HepG2 (cell line): ENCODE data around the gene CA10. TPM values are rescaled to one million over a fixed set of nuclear protein-coding genes. Genes with fewer than 3 reads are reported as not detected.

Experiments used
- ATAC-seq: fragments of 200-7000 bp; cut with Tn5 transposase; 3 replicates; pipeline ENCODE4 v1.9.1; 2020; ENCODE audit warnings: mild to moderate bottlenecking, moderate library complexity
- BruUV-seq: library from RNA; stranded (reverse); fragments of 400-500 nt; replicated peaks from 2 replicates; lab custom pipeline; 2021; lab: Mats Ljungman, UMichigan
- CTCF ChIA-PET: fragments of 300-600 bp; formaldehyde crosslinking; extraction: SDS; loops from one replicate; lab custom pipeline; 2021; ENCODE audit warnings: low total read pairs, inconsistent platforms, low intra/inter-chr PET ratio; lab: Yijun Ruan, JAX
- POLR2A ChIA-PET: fragments of 350-600 bp; sonication (Branson Sonifier 250); formaldehyde crosslinking; loops from one replicate; lab custom pipeline; 2020; ENCODE audit warnings: antibody characterized with exemption, inconsistent platforms; lab: Yijun Ruan, JAX
- DNase-seq: peaks from one replicate; pipeline ENCODE4 v3.0.0-alpha.2; 2015; ENCODE audit warnings: low spot score
- FAIRE-seq: peaks from 3 replicates; lab custom pipeline; 2011; peaks lifted over from hg19 to GRCh38; lab: Jason Lieb, UNC
- H2AFZ ChIP-seq: one replicate; pipeline ENCODE4 v1.6.1; 2011; ENCODE audit warnings: low read length, inconsistent platforms
- H3K27ac ChIP-seq: fragments of 300-600 bp; 3 replicates; pipeline ENCODE4 v1.8.0; 2011; ENCODE audit warnings: mixed run types, mild to moderate bottlenecking, mixed read lengths, low read length, inconsistent platforms; ENCODE audit not compliant: insufficient read depth; ENCODE audit errors: extremely low read length
- H3K27me3 ChIP-seq, 2 experiments: fragments of 200-600 bp in 1 of 2; 2 replicates in 1 of 2; 3 replicates in 1 of 2; pipeline versions ENCODE4 v1.6.0 to v1.8.0; 2011; ENCODE audit warnings: low read length in 2 of 2, mild to moderate bottlenecking in 2 of 2, moderate library complexity in 2 of 2, inconsistent platforms in 1 of 2; ENCODE audit not compliant: insufficient read depth in 2 of 2, control insufficient read depth in 1 of 2
- H3K36me3 ChIP-seq, 2 experiments: fragments of 200-600 bp in 1 of 2; replicated peaks in 1 of 2; 2 replicates in 1 of 2; 3 replicates in 1 of 2; pipeline versions ENCODE4 v1.5.1 to v1.8.0; 2011; ENCODE audit warnings: low read length in 2 of 2, inconsistent platforms in 1 of 2; ENCODE audit not compliant: insufficient read depth in 2 of 2, control insufficient read depth in 1 of 2
- H3K4me1 ChIP-seq: 2 replicates; pipeline ENCODE4 v1.5.1; 2012; ENCODE audit warnings: low read length, inconsistent platforms; ENCODE audit not compliant: insufficient read depth
- H3K4me2 ChIP-seq: 2 replicates; pipeline ENCODE4 v1.6.0; 2011; ENCODE audit warnings: low read depth, low read length, inconsistent platforms
- H3K4me3 ChIP-seq, 3 experiments: fragments of 200-600 bp in 1 of 3; sonication (generic), shearing (Covaris generic) in 1 of 3; replicated peaks in 1 of 3; 2 replicates each; pipeline ENCODE4 v1.5.1; 2011 to 2016; ENCODE audit warnings: low read length in 3 of 3, inconsistent platforms in 2 of 3, low read depth in 2 of 3, mild to moderate bottlenecking in 2 of 3, control low read depth in 1 of 3, mixed read lengths in 1 of 3; ENCODE audit not compliant: insufficient read depth in 1 of 3
- H3K79me2 ChIP-seq: one replicate; pipeline ENCODE4 v1.6.1; 2011; ENCODE audit warnings: low read length, inconsistent platforms; ENCODE audit not compliant: insufficient read depth
- H3K9ac ChIP-seq: 2 replicates; pipeline ENCODE4 v1.6.0; 2011; ENCODE audit warnings: mild to moderate bottlenecking, low read depth, low read length, inconsistent platforms; ENCODE audit not compliant: insufficient read depth
- H3K9me3 ChIP-seq: 2 replicates; pipeline ENCODE4 v1.5.1; 2012; ENCODE audit warnings: mild to moderate bottlenecking, low read length
- H4K20me1 ChIP-seq: 2 replicates; pipeline ENCODE4 v1.6.0; 2011; ENCODE audit warnings: inconsistent platforms, mild to moderate bottlenecking, low read length, moderate library complexity; ENCODE audit not compliant: insufficient read depth
- CBFB ChIP-seq: sonication (generic); formaldehyde crosslinking; IDR thresholded peaks from 2 replicates; pipeline ENCODE4 v1.4.0; 2020; ENCODE audit warnings: missing genetic modification reagents
- MLLT10 ChIP-seq: sonication (generic); formaldehyde crosslinking; IDR thresholded peaks from 2 replicates; pipeline ENCODE4 v1.4.0; 2020; ENCODE audit warnings: missing genetic modification reagents
- NFAT5 ChIP-seq: sonication (generic); formaldehyde crosslinking; IDR thresholded peaks from 2 replicates; pipeline ENCODE4 v1.4.0; 2020; ENCODE audit warnings: missing genetic modification reagents
- ONECUT2 ChIP-seq: sonication (generic); formaldehyde crosslinking; IDR thresholded peaks from 2 replicates; pipeline ENCODE4 v1.4.0; 2020; ENCODE audit warnings: missing genetic modification reagents
- SIN3A ChIP-seq: IDR thresholded peaks from 2 replicates; pipeline ENCODE4 v1.6.1; 2011; ENCODE audit warnings: low read depth, mild to moderate bottlenecking, control low read depth, low read length, borderline replicate concordance
- U2AF2 ChIP-seq: fragments of 200-400 bp; formaldehyde crosslinking; IDR thresholded peaks from 2 replicates; pipeline ENCODE4 v1.6.1; 2017; ENCODE audit warnings: low read depth, mild to moderate bottlenecking, low read length
- ZNF550 ChIP-seq: sonication (generic); formaldehyde crosslinking; IDR thresholded peaks from 2 replicates; pipeline ENCODE4 v1.4.0; 2020; ENCODE audit warnings: mild to moderate bottlenecking, missing genetic modification reagents, borderline replicate concordance
- ZNF724P ChIP-seq: sonication (generic); formaldehyde crosslinking; IDR thresholded peaks from 2 replicates; pipeline ENCODE4 v1.8.0; 2022; ENCODE audit warnings: missing genetic modification reagents, borderline replicate concordance
- WGBS: methylation state at CpG from one replicate; pipeline ENCODE4 v1.1.6; 2017; ENCODE audit warnings: low lambda C conversion rate; 5-methylcytosine and 5-hydroxymethylcytosine counted together
- in situ Hi-C: cut with HindIII; loops from 2 replicates; pipeline ENCODE4 v1.10.0; 2017; ENCODE audit warnings: low pct_unique_long_range_greater_than_20kb; ENCODE audit not compliant: extremely low pct_ligation_motif_present
- intact Hi-C: fragments of 100-400 bp; cut with micrococcal nuclease; formaldehyde crosslinking; loops from one replicate; pipeline ENCODE4 v1.10.0; 2022; ENCODE audit not compliant: unreplicated experiment
- polyA plus RNA-seq, 8 experiments: library from polyadenylated mRNA; depleted of rRNA in 3 of 8; stranded (reverse) in 7 of 8; unstranded in 1 of 8; fragments of >200 nt; fragmentation: Illumina TruSeq in 4 of 8; extraction: Trizol in 4 of 8; gene quantifications; 2 replicates each; pipeline versions ENCODE4 v1.2.1 to v1.2.3, GENCODE V29; 2011 to 2016; ENCODE audit warnings: low read depth in 4 of 8, missing spikeins in 1 of 8, mixed read lengths in 1 of 8; ENCODE audit not compliant: insufficient read depth in 1 of 8
- total RNA-seq, 5 experiments: library from RNA; depleted of rRNA; stranded (reverse); fragments of >200 nt; fragmentation: Illumina TruSeq; extraction: Trizol; gene quantifications; 2 replicates each; pipeline ENCODE4 v1.2.3, GENCODE V29; 2016; ENCODE audit warnings: low read depth in 1 of 5

Gene CA10
- total and polyA plus RNA-seq, 2 of the 13 experiments (the other 11 are each of a cell fraction or from before 2014, with no cell fraction given), result not detected

DNA sequence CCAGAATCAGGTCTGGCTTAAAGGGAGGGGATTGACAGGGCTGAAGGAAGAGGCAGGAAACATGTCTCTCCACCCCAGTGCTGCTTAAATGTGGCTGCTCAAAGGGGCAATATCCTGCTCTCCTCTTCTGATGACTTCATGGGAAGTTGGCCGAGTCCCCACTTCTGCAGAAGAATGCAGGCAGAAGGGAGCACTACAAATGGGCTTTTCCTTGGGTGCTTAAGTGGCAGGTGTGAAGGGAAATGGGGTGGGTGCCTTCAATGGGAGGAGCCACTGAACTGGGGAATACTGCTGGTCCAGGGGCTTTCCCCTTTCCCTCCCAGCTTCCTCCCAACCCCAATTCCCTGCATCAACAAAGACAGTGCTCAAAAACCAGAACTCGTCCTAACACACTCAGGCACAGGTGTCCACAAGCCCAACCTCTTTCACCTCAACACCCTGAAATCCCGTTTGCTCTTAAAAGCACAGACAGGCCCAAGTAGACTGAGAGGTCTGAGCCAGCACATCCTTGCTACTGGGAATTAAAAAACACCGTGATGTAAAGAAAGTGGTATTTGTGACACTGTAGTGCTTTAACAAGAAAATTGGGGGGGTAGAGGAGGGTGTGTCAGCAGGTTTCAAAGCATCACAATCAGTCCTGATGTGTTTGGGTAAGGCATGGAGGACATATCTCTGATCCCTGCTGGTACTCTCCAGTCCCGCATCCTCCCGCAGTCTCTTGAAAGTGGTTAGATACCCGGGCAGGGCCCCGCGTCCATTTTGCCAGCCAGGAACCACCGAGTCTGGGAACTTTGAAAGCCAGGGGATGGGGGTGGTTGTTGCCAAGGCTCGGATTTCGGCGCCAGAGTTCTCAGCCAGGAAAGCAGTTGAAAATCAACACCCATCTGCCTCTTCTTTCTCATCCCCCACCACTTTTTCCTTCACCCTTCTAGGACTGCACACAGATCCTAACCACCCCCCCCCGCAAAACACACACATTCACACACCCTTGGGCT is 1.6 kb downstream of the CA10 start:
- Histone ChIP-seq H3K27me3 (no peaks in the 10 kb centered on the region; a peak in 1 of 5 replicates), H2AFZ (no peak overlapping the region), H3K4me2 (no peak overlapping the region), H3K4me3 (no peak overlapping the region), H3K27ac (no peak overlapping the region), H3K9ac (no peak overlapping the region), H3K79me2 (no peaks in the 10 kb centered on the region), H3K4me1 (no peaks in the 10 kb centered on the region), H4K20me1 (no peaks in the 10 kb centered on the region), H3K9me3 (0 out of 2 replicates have a peak, but pooled peaks cover 10% of the 10 kb centered on the region), H3K36me3 (no peaks in the 10 kb centered on the region)
- ChIA-PET CTCF (no interaction called here), POLR2A (no interaction called here)
- WGBS, result 34% methylated on average over 13 of the region's 14 CpGs
- ATAC-seq, result no peak
- no peak for DNase-seq
- intact Hi-C loops, result no loop called here
- no TSS peak for BruUV-seq
- in situ Hi-C loops, result no loop called here
- TF ChIP-seq ZNF550 (CRISPR knock-in tag), result no peak
- TF ChIP-seq NFAT5 (CRISPR knock-in tag), result no peak
- no peak for TF ChIP-seq U2AF2
- no peak for TF ChIP-seq CBFB
- TF ChIP-seq ONECUT2 (CRISPR knock-in tag), result no peak
- TF ChIP-seq MLLT10 (CRISPR knock-in tag), result no peak
- no peak for TF ChIP-seq SIN3A
- no peak for TF ChIP-seq ZNF724P
- TF ChIP-seq, all 625 proteins: peak for 0
- no peak for FAIRE-seq
